ENCODE measurements around the gene UBAC1. TPM values are rescaled to one million over a fixed set of nuclear protein-coding genes. Genes with fewer than 3 reads are reported as not detected.
A peak's percentile ranks its signal among the peaks of the same experiment; 100 is the strongest.
"Not testable (repeated sequence)": the region's sequence is repeated elsewhere in the genome, so short reads cannot be mapped to it uniquely, and the experiment has no call there.

Gene UBAC1
- total and polyA plus RNA-seq, 5 donors from 2014 or later = 17.8 to 27.7 (median 23.8) TPM

DNA sequence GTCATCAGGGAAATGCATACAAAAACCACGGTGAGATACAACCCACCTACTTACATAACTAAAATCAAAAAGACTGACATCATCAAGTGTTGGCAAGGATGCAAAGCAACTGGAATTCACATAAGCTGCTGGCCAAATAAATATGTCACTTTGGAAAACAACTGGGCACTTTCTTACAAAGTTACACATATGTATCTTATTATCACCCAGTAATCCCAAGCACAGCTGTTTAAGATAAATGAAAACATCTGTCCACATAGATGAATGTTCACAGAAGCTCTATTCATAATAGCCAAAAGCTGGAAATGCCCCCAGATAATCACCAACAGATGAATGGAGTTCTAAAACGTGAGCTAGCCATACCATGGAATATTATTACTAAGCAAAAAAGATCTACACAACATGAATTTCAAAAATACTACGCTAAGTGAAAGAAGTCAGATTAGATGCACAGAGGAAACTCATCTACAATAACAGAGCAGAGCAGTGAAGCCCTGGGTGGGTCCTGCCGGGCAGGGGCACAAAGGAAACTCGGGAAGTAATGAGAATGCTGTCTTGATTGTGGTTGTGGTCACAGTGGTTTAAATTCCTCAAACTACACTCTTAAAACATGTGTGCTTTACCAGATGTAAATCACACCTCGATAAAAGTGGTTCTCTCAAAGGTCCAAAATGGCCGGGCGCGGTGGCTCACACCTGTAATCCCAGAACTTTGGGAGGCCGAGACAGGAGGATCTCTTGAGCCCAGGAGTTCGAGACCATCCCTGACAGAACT lies 62.4 kb downstream of the UBAC1 start:
- Histone ChIP-seq H3K27ac (ENCODE audit: insufficient read depth, low read length, poor library complexity, severe bottlenecking) (no peak overlapping the region), H3K36me3 (ENCODE audit: control insufficient read depth, insufficient read depth, low read length) (no peaks in the 10 kb centered on the region), H3K4me1 (ENCODE audit: control insufficient read depth, insufficient read depth, low read length, poor library complexity, severe bottlenecking) (peaks cover 14% of the 10 kb centered on the region), H3K4me3 (ENCODE audit: low read depth, low read length) (no peak overlapping the region), H3K9me3 (ENCODE audit: control insufficient read depth in 2 of 2, low read length in 2 of 2) (no peaks in the 10 kb centered on the region), H3K27me3 (ENCODE audit: control insufficient read depth, insufficient read depth, low read length) (no peaks in the 10 kb centered on the region)
- Mint-ChIP-seq H3K4me1 (peaks cover 19 to 83% (median 59%) of the 10 kb centered on the region in 4 donors), H3K27me3 (no peaks in the 10 kb centered on the region), H3K36me3 (peaks cover 19% of the 10 kb centered on the region), H3K9me3 (peaks cover 0 to 7% (median 0%) of the 10 kb centered on the region in 7 donors), H3K4me3 (peak overlapping the region in 1 of 4 donors; percentile 62), H3K27ac (no peak overlapping the region)
- DNase-seq = no peak
- no peak for ATAC-seq (ENCODE audit: low read depth in 2 of 2)

DNA sequence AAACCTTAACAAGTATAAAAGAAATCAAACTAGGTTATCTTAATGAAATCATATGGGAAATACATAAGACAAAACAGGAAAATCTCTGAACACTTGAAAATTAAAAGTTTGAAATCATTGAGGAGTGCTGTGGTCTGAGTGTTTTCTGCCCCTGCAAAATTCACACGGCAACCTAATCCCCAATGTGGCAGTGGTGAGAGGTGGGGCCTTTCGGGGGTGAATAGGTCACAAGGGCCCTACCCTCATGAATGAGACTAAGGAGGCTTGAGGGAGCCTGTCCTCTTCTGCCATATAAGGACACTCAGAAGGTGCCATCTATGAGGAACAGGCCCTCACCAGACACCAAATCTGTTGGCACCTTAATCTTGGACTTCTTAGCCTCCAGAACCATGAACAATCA lies 64.5 kb downstream of the UBAC1 start:
- no peaks in the 10 kb centered on the region for H3K27me3 ChIP-seq (ENCODE audit: control insufficient read depth, insufficient read depth, low read length)
- DNase-seq = no peak
- H3K9me3 Mint-ChIP-seq = peaks cover 0 to 7% (median 0%) of the 10 kb centered on the region in 7 donors
- peaks cover 24% of the 10 kb centered on the region for H3K4me1 ChIP-seq (ENCODE audit: control insufficient read depth, insufficient read depth, low read length, poor library complexity, severe bottlenecking)
- peaks cover 32 to 83% (median 64%) of the 10 kb centered on the region in 4 donors for H3K4me1 Mint-ChIP-seq
- no peak overlapping the region for H3K4me3 Mint-ChIP-seq
- H3K36me3 Mint-ChIP-seq = peaks cover 13% of the 10 kb centered on the region
- no peaks in the 10 kb centered on the region for H3K27me3 Mint-ChIP-seq
- no peaks in the 10 kb centered on the region for H3K9me3 ChIP-seq (ENCODE audit: control insufficient read depth in 2 of 2, low read length in 2 of 2)
- no peak overlapping the region for H3K27ac ChIP-seq (ENCODE audit: insufficient read depth, low read length, poor library complexity, severe bottlenecking)
- no peak overlapping the region for H3K27ac Mint-ChIP-seq
- no peaks in the 10 kb centered on the region for H3K36me3 ChIP-seq (ENCODE audit: control insufficient read depth, insufficient read depth, low read length)
- ATAC-seq (ENCODE audit: low read depth in 2 of 2) = no peak
- H3K4me3 ChIP-seq (ENCODE audit: low read depth, low read length) = no peak overlapping the region

DNA sequence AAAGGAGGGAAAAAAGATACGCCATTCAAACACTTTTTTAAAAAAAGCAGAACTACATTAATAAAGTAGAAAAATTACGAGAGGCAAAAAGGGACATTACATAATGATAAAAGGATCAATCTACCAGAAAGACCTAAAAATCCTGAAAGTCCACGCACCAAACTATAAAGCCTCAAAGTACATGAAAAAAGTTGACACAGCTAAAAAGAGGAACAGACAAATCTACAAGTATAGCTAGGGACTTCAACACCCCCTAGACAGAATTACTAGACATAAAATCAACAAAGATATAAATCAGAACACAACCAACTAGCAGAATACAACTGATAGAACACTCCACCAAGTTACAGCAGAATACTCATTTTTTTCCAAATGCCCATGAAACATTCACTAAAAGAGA lies 65.0 kb downstream of the UBAC1 start:
- Mint-ChIP-seq H3K27me3 (no peaks in the 10 kb centered on the region), H3K4me3 (no peak overlapping the region), H3K36me3 (peaks cover 13% of the 10 kb centered on the region), H3K27ac (no peak overlapping the region), H3K4me1 (peaks cover 33 to 81% (median 63%) of the 10 kb centered on the region in 4 donors), H3K9me3 (peaks cover 0 to 7% (median 0%) of the 10 kb centered on the region in 7 donors)
- peaks cover 24% of the 10 kb centered on the region for H3K4me1 ChIP-seq (ENCODE audit: control insufficient read depth, insufficient read depth, low read length, poor library complexity, severe bottlenecking)
- H3K9me3 ChIP-seq (ENCODE audit: control insufficient read depth in 2 of 2, low read length in 2 of 2) = no peaks in the 10 kb centered on the region
- no peaks in the 10 kb centered on the region for H3K27me3 ChIP-seq (ENCODE audit: control insufficient read depth, insufficient read depth, low read length)
- DNase-seq (no peak), ATAC-seq (ENCODE audit: low read depth in 2 of 2) (no peak)
- no peak overlapping the region for H3K27ac ChIP-seq (ENCODE audit: insufficient read depth, low read length, poor library complexity, severe bottlenecking)
- no peaks in the 10 kb centered on the region for H3K36me3 ChIP-seq (ENCODE audit: control insufficient read depth, insufficient read depth, low read length)
- H3K4me3 ChIP-seq (ENCODE audit: low read depth, low read length) = no peak overlapping the region

DNA sequence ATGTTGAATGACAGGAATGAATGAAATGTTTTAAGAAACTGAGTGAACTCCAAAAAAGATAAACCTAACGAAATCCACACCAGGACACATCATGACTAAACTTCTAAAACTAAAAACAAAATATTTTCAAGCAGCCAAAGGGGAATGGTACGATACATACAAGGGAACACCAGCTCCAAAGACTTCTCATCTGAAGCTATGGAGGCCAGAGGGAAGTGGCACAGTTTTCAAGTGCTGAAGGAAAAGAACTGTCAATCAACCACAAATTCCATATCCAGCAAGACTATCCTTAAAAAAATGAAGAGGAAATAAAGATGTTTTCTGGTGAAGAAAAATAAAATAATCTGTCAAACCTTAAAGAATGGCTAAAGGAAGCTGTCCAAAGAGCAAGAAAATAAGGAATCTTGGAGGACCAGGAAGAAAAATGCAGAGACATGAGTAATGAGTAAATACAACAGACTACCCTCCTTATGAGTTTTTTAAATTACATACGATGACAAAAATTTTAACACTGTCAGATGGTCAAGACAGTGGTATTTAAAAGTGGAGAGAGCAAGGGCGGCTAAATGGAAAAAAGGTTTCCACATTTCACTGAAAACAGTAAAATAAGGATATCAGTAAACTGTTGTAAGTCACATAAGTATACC lies 65.8 kb downstream of the UBAC1 start:
- Mint-ChIP-seq H3K9me3 (peaks cover 0 to 7% (median 0%) of the 10 kb centered on the region in 7 donors), H3K4me1 (peaks cover 33 to 84% (median 61%) of the 10 kb centered on the region in 4 donors), H3K27me3 (no peaks in the 10 kb centered on the region), H3K36me3 (peaks cover 13% of the 10 kb centered on the region), H3K27ac (no peak overlapping the region), H3K4me3 (peak overlapping the region in 1 of 4 donors; percentile 6)
- Histone ChIP-seq H3K9me3 (ENCODE audit: control insufficient read depth in 2 of 2, low read length in 2 of 2) (no peaks in the 10 kb centered on the region), H3K4me3 (ENCODE audit: low read depth, low read length) (no peak overlapping the region), H3K27ac (ENCODE audit: insufficient read depth, low read length, poor library complexity, severe bottlenecking) (no peak overlapping the region), H3K27me3 (ENCODE audit: control insufficient read depth, insufficient read depth, low read length) (no peaks in the 10 kb centered on the region), H3K36me3 (ENCODE audit: control insufficient read depth, insufficient read depth, low read length) (no peaks in the 10 kb centered on the region), H3K4me1 (ENCODE audit: control insufficient read depth, insufficient read depth, low read length, poor library complexity, severe bottlenecking) (peaks cover 24% of the 10 kb centered on the region)
- DNase-seq = no peak
- ATAC-seq (ENCODE audit: low read depth in 2 of 2) = no peak

DNA sequence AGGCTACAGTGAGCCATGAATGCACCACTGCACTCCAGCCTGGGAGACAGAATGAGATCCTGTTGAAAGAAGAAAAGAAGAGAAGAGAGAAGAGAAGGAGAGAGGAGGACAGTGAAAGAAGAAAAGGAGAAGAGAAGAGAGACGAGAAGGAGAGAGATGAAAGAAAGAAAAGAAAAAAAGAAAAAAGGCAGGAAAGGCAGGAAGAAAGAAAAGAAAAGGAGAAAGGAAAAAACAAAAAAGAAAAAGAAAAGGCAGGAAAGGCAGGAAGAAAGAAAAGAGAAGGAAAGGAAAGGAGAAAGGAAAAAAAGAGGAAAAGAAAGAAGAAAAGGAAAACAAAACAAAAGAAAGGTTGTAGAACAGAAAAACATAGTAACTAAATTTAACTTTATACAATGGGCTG lies 68.1 kb downstream of the UBAC1 start:
- Histone ChIP-seq H3K36me3 (ENCODE audit: control insufficient read depth, insufficient read depth, low read length) (no peaks in the 10 kb centered on the region), H3K9me3 (ENCODE audit: control insufficient read depth in 2 of 2, low read length in 2 of 2) (no peaks in the 10 kb centered on the region), H3K27ac (ENCODE audit: insufficient read depth, low read length, poor library complexity, severe bottlenecking) (no peak overlapping the region), H3K4me3 (ENCODE audit: low read depth, low read length) (no peak overlapping the region), H3K27me3 (ENCODE audit: control insufficient read depth, insufficient read depth, low read length) (no peaks in the 10 kb centered on the region), H3K4me1 (ENCODE audit: control insufficient read depth, insufficient read depth, low read length, poor library complexity, severe bottlenecking) (peaks cover 25% of the 10 kb centered on the region)
- Mint-ChIP-seq H3K9me3 (no peaks in the 10 kb centered on the region), H3K36me3 (peaks cover 4% of the 10 kb centered on the region), H3K27ac (peak overlapping the region; percentile 5 to 38 (median 24)), H3K4me1 (peaks cover 33 to 85% (median 56%) of the 10 kb centered on the region in 4 donors), H3K27me3 (no peaks in the 10 kb centered on the region), H3K4me3 (peak overlapping the region in 3 of 4 donors; percentile 18 to 55 (median 36))
- ATAC-seq (ENCODE audit: low read depth in 2 of 2) (no peak), DNase-seq (no peak)

DNA sequence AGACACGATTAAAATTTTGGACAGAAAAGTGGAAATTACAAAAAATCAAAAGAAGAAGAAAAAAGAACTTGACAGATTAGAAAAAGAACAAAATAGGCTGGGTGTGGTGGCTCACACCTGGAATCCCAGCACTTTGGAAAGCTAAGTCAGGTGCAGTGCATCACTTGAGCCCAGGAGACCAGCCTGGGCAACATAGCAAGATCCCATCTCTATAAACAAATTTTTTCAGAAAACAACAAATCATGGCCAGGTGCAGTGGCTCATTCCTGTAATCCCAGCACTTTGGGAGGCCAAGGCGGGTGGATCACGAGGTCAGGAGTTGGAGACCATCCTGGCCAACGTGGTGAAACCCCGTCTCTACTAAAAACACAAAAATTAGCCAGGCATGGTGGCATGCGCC lies 68.8 kb downstream of the UBAC1 start:
- H3K9me3 Mint-ChIP-seq; H3K9me3 ChIP-seq (ENCODE audit: control insufficient read depth in 2 of 2, low read length in 2 of 2); H3K36me3 Mint-ChIP-seq; ATAC-seq (ENCODE audit: low read depth in 2 of 2); H3K27me3 Mint-ChIP-seq; H3K4me3 ChIP-seq (ENCODE audit: low read depth, low read length); H3K27me3 ChIP-seq (ENCODE audit: control insufficient read depth, insufficient read depth, low read length); H3K36me3 ChIP-seq (ENCODE audit: control insufficient read depth, insufficient read depth, low read length); DNase-seq; H3K27ac ChIP-seq (ENCODE audit: insufficient read depth, low read length, poor library complexity, severe bottlenecking): not testable (repeated sequence)
- peak overlapping the region in 1 of 4 donors; percentile 43 for H3K4me3 Mint-ChIP-seq
- peaks cover 31 to 87% (median 55%) of the 10 kb centered on the region in 4 donors for H3K4me1 Mint-ChIP-seq
- peaks cover 33% of the 10 kb centered on the region for H3K4me1 ChIP-seq (ENCODE audit: control insufficient read depth, insufficient read depth, low read length, poor library complexity, severe bottlenecking)
- peak overlapping the region in 2 of 3 donors; percentile 19 to 67 for H3K27ac Mint-ChIP-seq

DNA sequence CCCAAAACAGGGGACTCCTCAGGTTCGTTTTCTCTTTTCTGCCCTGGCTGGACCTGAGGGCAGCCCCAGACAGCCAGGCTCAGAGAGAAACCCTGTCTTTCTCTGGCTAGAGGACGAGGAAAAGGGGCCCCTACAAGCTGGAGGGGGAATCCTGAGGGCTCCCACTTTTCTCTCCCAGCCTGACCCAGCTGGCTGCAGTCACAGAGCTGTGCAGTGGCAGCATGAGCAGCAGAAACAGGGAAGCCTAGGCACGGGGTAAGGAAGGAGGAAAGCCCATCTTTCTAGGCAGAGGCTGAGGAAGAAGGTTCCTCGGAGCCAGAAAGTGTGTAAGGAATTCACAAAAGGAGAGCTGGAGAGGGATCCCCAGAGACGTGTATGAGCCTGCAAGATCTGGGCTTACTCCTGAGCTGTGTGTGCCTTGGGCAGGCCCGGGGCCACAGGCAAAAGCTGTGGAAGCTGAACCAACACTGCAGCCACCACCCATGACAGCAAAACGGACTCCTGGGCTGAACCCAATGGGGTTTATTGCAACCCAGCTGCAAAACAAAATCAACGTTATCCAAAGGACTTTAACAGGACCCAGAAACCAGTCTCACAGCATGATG lies 70.0 kb downstream of the UBAC1 start:
- DNase-seq (no peak), ATAC-seq (ENCODE audit: low read depth in 2 of 2) (no peak)
- Mint-ChIP-seq H3K4me3 (no peak overlapping the region), H3K4me1 (peaks cover 31 to 88% (median 56%) of the 10 kb centered on the region in 4 donors), H3K36me3 (peaks cover 4% of the 10 kb centered on the region), H3K9me3 (no peaks in the 10 kb centered on the region), H3K27ac (no peak overlapping the region), H3K27me3 (no peaks in the 10 kb centered on the region)
- Histone ChIP-seq H3K4me3 (ENCODE audit: low read depth, low read length) (no peak overlapping the region), H3K27ac (ENCODE audit: insufficient read depth, low read length, poor library complexity, severe bottlenecking) (no peak overlapping the region), H3K27me3 (ENCODE audit: control insufficient read depth, insufficient read depth, low read length) (no peaks in the 10 kb centered on the region), H3K4me1 (ENCODE audit: control insufficient read depth, insufficient read depth, low read length, poor library complexity, severe bottlenecking) (peaks cover 39% of the 10 kb centered on the region), H3K36me3 (ENCODE audit: control insufficient read depth, insufficient read depth, low read length) (no peaks in the 10 kb centered on the region), H3K9me3 (ENCODE audit: control insufficient read depth in 2 of 2, low read length in 2 of 2) (no peaks in the 10 kb centered on the region)

Measured in CD4-positive, CD25-positive, alpha-beta regulatory T cell (primary cell).